HG02798 (cell line): Measurements from ENCODE around the gene APOA4.

Experiments
- ATAC-seq: cut with Tn5 transposase; IDR thresholded peaks from one replicate; pipeline ENCODE4 v1.9.1; 2021; ENCODE audit warnings: mild to moderate bottlenecking; ENCODE audit not compliant: unreplicated experiment, poor library complexity

Gene APOA4

GRCh38 chr11:116823031-116823843 lies at the start of gene APOA4:
Gene APOA4, minus strand, starts transcription at chr11:116823304. Its CDS starts 113 bp downstream, at chr11:116823191.
- ATAC-seq: no peak

GRCh38 chr11:116871248-116871647 lies 48.1 kb upstream of the APOA4 start:
- ATAC-seq: no peak

GRCh38 chr11:116870054-116870453 lies 47.0 kb upstream of the APOA4 start:
- no peak for ATAC-seq

- no peak for ATAC-seq
These were observed 46.5 kb upstream of the APOA4 start for GRCh38 chr11:116869610-116870009.

- no peak for ATAC-seq
These were observed 45.0 kb upstream of the APOA4 start for GRCh38 chr11:116868066-116868465.

- no peak for ATAC-seq
These were observed 44.5 kb upstream of the APOA4 start for GRCh38 chr11:116867619-116868018.

- no peak for ATAC-seq
These were observed 43.8 kb upstream of the APOA4 start for GRCh38 chr11:116866804-116867455.

- ATAC-seq: no peak
These were observed 42.6 kb upstream of the APOA4 start for GRCh38 chr11:116865696-116866095.

- no peak for ATAC-seq
These were observed 41.4 kb upstream of the APOA4 start for GRCh38 chr11:116864531-116864930.

- no peak for ATAC-seq
These were observed 39.8 kb upstream of the APOA4 start for GRCh38 chr11:116862951-116863350.

GRCh38 chr11:116862185-116862584 lies 39.1 kb upstream of the APOA4 start:
- ATAC-seq: no peak

- ATAC-seq: no peak
These were observed 38.4 kb upstream of the APOA4 start for GRCh38 chr11:116861539-116861938.

GRCh38 chr11:116860303-116860702 lies 37.2 kb upstream of the APOA4 start:
- ATAC-seq: no peak

- no peak for ATAC-seq
These were observed 36.1 kb upstream of the APOA4 start for GRCh38 chr11:116859175-116859574.

GRCh38 chr11:116857936-116858335 lies 34.8 kb upstream of the APOA4 start:
- no peak for ATAC-seq

GRCh38 chr11:116857316-116857715 lies 34.2 kb upstream of the APOA4 start:
- no peak for ATAC-seq

GRCh38 chr11:116856423-116856822 lies 33.3 kb upstream of the APOA4 start:
- no peak for ATAC-seq

GRCh38 chr11:116855413-116855812 lies 32.3 kb upstream of the APOA4 start:
- no peak for ATAC-seq

- ATAC-seq: peak; percentile 95
These were observed 30.5 kb upstream of the APOA4 start for GRCh38 chr11:116853461-116854073.

GRCh38 chr11:116852261-116853031 lies 29.3 kb upstream of the APOA4 start:
- peak; percentile 41 for ATAC-seq

GRCh38 chr11:116851626-116852025 lies 28.5 kb upstream of the APOA4 start:
- no peak for ATAC-seq
